Activated CD8-positive, alpha-beta T cell treated with anti-CD3 and anti-CD28 coated beads, Interleukin-2, amount 10 ng/mL, durations not matched to agents 7 days and 5 days (primary cell): ENCODE measurements around the gene MAP2K3. TPM values are rescaled to one million over a fixed set of nuclear protein-coding genes. Genes with fewer than 3 reads are reported as not detected.
"Not testable (repeated sequence)": the region's sequence is repeated elsewhere in the genome, so short reads cannot be mapped to it uniquely, and the experiment has no call there.

Experiments
- ATAC-seq: fragments of 150-1000 bp; cut with Tn5 transposase; one replicate; pipeline ENCODE4 v1.10.0; 2021; ENCODE audit warnings: moderate library complexity
- CTCF ChIA-PET: fragments of 350-600 bp; sonication (Branson Sonifier 250); formaldehyde crosslinking; loops from one replicate; lab custom pipeline; 2021; ENCODE audit warnings: antibody characterized with exemption; lab: Charles Lee
- POLR2A ChIA-PET: fragments of 350-600 bp; sonication (Branson Sonifier 250); formaldehyde crosslinking; loops from one replicate; lab custom pipeline; 2021; ENCODE audit warnings: antibody characterized with exemption; lab: Charles Lee
- DNase-seq: peaks from one replicate; pipeline ENCODE4 v3.0.0-alpha.2; 2020
- H3K27ac Mint-ChIP-seq: one replicate; pipeline ENCODE4 v1.8.0; 2021; ENCODE audit warnings: mild to moderate bottlenecking, mixed read lengths
- H3K27me3 Mint-ChIP-seq: one replicate; pipeline ENCODE4 v1.8.0; 2021; ENCODE audit warnings: low read depth, mixed read lengths
- H3K36me3 Mint-ChIP-seq: one replicate; pipeline ENCODE4 v1.8.0; 2021; ENCODE audit warnings: low read depth, mixed read lengths
- H3K4me1 Mint-ChIP-seq: one replicate; pipeline ENCODE4 v1.8.0; 2021; ENCODE audit warnings: low read depth, mixed read lengths
- H3K4me3 Mint-ChIP-seq: one replicate; pipeline ENCODE4 v1.8.0; 2021; ENCODE audit warnings: mild to moderate bottlenecking, mixed read lengths
- H3K9me3 Mint-ChIP-seq: one replicate; pipeline ENCODE4 v1.8.0; 2022; ENCODE audit warnings: mixed read lengths; ENCODE audit not compliant: insufficient read depth
- total RNA-seq, 2 experiments: library from RNA; stranded (reverse); gene quantifications; one replicate each; pipeline ENCODE4 v1.2.3, GENCODE V29; 2021

The MAP2K3 gene
- total RNA-seq, 2 experiments from 2014 or later: 57.4 to 57.8 TPM

DNA sequence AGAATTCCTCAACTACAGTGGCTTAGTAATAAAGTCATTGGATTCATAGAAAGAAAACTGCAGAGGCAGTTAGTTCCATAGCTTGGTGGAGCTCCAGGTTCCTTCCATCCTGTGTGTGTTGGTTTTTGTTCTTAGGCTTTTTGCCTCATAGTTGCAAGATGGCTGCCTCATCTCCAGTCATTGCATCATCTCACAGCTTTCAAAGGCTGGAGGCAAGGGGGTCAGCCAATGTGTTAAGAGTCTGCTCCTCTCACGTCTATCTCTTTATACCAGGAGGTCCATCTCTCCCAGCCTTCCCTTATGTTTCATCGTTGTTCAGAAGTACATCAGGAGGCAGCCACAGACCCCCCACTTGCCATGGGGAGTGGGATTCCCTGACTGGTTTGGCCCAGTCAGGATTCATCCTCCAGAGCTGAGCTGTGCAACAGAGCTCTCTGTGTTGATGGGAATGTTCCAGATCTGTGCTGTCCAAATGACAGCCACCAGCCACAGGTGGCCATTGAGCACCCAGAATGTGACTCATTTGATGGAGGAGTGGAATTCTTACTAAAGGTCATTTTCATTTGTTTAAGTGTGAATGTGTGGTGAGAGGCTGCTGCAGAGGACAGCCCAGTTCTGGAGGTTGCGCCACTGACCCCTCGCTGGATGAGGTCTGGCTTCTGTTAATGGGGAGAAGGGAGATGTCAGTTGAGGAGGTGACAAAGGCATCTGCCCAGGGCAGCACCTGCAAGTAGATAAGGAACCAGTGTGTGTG is 52.2 kb downstream of the MAP2K3 start:
- POLR2A ChIA-PET: not testable (repeated sequence)

DNA sequence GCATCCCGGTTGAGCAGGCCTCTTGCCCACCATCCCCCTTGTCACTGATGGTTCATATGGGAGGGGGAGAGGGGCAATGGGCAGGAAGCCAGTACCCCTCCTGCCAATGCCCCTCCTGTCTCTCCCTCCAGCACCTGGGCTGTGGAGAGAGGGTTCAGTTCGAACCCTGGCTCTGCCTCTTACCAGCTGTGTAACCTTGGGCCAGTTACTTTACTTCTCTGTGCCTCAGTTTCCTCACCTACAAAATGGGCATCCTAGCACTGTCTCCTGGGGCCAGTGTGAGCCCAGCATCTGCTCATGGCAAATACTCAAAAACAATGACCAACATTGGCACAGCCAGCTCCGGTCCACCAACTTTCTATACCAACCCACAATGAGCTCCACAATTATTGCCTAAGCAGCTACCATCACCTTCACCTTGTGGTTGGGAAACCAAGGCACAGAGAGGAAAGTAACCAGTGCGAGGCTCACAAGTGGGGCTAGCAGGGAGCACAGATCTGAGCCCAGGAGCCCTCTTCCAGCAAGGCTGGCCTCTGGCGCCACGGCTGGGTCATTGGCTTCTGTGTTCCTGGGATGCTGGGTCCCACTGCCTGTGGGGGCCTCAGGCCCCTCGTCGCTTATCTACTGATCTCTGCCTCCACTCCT is 53.6 kb downstream of the MAP2K3 start:
- ATAC-seq, CTCF ChIA-PET, H3K4me3 Mint-ChIP-seq, H3K27ac Mint-ChIP-seq, H3K36me3 Mint-ChIP-seq, DNase-seq, H3K27me3 Mint-ChIP-seq, H3K9me3 Mint-ChIP-seq, H3K4me1 Mint-ChIP-seq, POLR2A ChIA-PET: not testable (repeated sequence)

More for the DNA sequence above, 52.2 kb downstream of the MAP2K3 start:
- DNase-seq, H3K4me3 Mint-ChIP-seq, H3K27me3 Mint-ChIP-seq, ATAC-seq, H3K27ac Mint-ChIP-seq, H3K4me1 Mint-ChIP-seq, CTCF ChIA-PET, H3K9me3 Mint-ChIP-seq, H3K36me3 Mint-ChIP-seq: not testable (repeated sequence)

- H3K4me1 Mint-ChIP-seq: no peaks in the 10 kb centered on the region
Measured at GRCh38 chr17:21339011-21339410, 54.5 kb downstream of the MAP2K3 start.

GRCh38 chr17:21339571-21339970 is 55.1 kb downstream of the MAP2K3 start:
- H3K27me3 Mint-ChIP-seq, H3K4me1 Mint-ChIP-seq, POLR2A ChIA-PET, H3K27ac Mint-ChIP-seq, H3K9me3 Mint-ChIP-seq, H3K36me3 Mint-ChIP-seq, H3K4me3 Mint-ChIP-seq, ATAC-seq, CTCF ChIA-PET, DNase-seq: not testable (repeated sequence)

More at GRCh38 chr17:21339011-21339410, 54.5 kb downstream of the MAP2K3 start:
- ATAC-seq (no peak), DNase-seq (no peak)
- no peak overlapping the region for H3K4me3 Mint-ChIP-seq
- no peaks in the 10 kb centered on the region for H3K9me3 Mint-ChIP-seq
- H3K27me3 Mint-ChIP-seq: no peaks in the 10 kb centered on the region
- ChIA-PET CTCF (no interaction called here), POLR2A (no interaction called here)
- H3K27ac Mint-ChIP-seq: no peak overlapping the region
- H3K36me3 Mint-ChIP-seq: no peaks in the 10 kb centered on the region

DNA sequence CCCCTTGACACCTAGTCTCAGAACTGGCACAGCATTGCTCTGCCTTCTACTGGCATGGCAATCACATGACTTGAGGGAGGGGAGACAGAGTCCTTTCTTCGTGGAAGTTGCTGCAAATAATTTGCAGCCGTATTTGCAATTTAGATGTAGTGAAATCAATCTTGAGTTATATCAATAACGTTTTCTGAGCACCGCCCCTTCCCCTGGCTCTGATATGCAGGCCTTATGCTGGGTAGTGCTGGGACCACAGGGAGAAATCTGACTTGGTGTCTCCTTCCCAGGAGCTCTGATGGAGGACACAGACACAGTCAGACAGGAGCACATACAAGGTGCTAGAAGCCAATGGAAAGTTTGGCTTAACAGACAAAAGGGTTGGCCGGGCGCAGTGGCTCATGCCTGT is 55.9 kb downstream of the MAP2K3 start:
- H3K36me3 Mint-ChIP-seq, POLR2A ChIA-PET, H3K4me3 Mint-ChIP-seq, DNase-seq, H3K4me1 Mint-ChIP-seq, H3K27me3 Mint-ChIP-seq, ATAC-seq, H3K9me3 Mint-ChIP-seq, CTCF ChIA-PET, H3K27ac Mint-ChIP-seq: not testable (repeated sequence)

DNA sequence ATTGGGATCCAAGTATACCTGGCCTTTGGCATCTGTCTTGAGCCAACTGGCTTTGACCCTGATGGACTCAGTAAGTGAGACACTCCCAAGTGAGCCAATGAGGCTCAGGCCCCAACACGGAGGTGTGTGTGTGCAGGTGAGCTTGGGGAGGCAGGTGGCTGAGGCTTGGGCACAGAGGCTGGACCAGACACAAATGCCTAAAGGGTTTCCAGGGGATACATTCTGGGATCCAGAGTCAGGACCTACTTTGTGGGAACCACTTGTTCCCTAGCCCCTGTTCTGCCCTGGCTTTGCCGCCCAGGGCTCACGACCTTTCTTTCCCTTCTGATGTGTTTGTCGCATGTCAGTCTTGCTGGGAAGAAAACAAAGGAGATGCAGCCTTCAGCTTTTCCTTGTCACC is 56.8 kb downstream of the MAP2K3 start:
- DNase-seq, ATAC-seq, H3K4me3 Mint-ChIP-seq, POLR2A ChIA-PET, H3K36me3 Mint-ChIP-seq, H3K27ac Mint-ChIP-seq, H3K27me3 Mint-ChIP-seq, CTCF ChIA-PET, H3K4me1 Mint-ChIP-seq, H3K9me3 Mint-ChIP-seq: not testable (repeated sequence)

DNA sequence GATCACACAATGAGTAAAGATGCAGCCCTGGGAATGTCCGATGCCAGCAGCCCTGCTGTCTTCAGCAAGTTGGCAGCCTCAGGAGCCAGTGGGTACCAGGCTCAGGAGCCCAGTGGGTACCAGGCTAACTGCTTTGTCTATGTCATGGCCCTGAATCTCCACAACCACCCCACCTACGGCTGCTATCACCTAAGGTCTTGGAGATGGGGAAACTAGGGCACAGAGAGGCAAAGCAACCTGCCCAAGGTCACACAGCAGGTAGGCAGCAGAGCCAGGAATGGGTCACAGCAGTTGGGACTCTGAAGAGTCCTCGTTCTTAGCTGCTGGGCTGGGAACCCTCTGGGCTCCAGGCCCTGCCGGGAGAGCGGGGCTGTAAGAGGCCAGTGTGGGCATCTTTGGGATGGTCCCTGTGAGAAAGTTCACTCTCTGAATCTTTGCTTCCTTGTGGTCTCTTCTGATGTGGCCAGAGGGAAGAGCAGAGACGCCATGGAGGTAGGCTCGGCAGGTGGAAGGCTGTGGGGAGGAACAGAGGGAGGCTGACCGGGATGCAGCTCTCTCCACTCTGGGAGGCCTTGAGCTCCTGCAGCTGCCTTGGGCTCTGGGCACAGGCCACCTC is 57.5 kb downstream of the MAP2K3 start:
- H3K9me3 Mint-ChIP-seq, H3K36me3 Mint-ChIP-seq, H3K4me1 Mint-ChIP-seq, H3K27me3 Mint-ChIP-seq, CTCF ChIA-PET, DNase-seq, POLR2A ChIA-PET, ATAC-seq, H3K27ac Mint-ChIP-seq, H3K4me3 Mint-ChIP-seq: not testable (repeated sequence)

DNA sequence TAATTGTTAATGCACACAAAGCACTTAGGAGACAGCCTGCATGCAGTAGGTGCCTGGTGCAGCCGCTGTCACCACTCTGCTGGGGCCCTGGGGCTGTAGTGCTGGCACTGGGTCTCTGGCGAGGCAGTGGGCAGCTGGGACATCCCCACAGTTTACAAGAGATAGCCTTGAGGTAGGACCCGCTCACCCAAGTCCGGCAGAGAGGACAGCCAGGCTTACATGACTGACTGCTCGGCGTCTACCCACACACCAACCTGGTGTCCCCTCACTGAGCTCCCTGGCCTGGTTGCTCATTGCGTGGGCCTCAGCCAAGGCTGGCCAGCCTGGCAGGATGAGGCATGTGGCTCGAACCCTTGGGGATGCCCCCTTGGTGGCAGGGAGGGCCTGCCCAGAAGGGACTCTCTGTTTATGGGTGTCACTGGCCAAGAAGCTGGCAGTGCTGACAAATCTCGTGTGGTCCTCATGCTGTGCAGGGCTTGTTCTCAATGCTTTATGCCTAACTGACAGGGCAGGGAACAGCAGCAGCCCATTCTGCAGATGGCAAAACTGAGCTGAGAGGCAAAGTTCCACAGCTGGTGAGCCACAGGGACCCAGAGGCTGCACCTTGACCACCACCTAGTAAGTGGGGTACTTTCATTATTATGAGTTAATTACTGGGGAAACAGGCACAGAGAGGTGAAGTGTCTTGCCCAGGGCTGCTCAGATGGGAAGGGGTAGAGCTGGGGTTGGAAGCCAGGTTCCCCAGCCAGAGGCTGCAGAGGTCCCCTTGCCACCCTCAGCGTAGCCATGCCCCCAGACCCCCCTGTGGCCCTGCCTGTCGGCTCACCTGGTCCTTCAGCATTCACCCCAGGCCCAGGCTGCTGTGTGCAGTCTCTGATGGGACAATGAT is 58.8 kb downstream of the MAP2K3 start:
- POLR2A ChIA-PET, H3K27me3 Mint-ChIP-seq, H3K36me3 Mint-ChIP-seq, CTCF ChIA-PET, H3K27ac Mint-ChIP-seq, H3K4me1 Mint-ChIP-seq, DNase-seq, ATAC-seq, H3K9me3 Mint-ChIP-seq, H3K4me3 Mint-ChIP-seq: not testable (repeated sequence)

DNA sequence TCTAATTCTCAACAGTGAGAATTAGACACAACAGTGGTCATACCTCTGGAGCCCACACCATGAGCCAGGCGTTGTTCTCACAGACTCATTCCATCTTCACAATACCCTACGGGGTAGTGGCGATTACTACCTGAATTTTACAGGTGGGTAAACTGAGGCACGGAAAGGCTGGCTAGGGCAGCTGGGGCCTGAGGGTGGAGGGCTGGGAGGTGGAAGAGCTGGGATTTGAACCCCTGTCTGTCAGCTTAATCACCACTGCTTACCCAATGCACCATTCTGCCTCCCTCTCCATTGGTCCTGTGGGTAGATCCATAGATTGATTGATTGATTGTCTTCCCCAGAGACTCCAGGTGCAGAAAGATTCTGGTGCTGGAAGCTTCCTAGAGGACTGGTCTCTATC is 60.3 kb downstream of the MAP2K3 start:
- POLR2A ChIA-PET, H3K27me3 Mint-ChIP-seq: not testable (repeated sequence)

GRCh38 chr17:21345236-21345635 is 60.7 kb downstream of the MAP2K3 start:
- Mint-ChIP-seq H3K9me3 (no peaks in the 10 kb centered on the region), H3K27ac (no peak overlapping the region), H3K27me3 (no peaks in the 10 kb centered on the region), H3K4me1 (peaks cover 3% of the 10 kb centered on the region), H3K4me3 (no peak overlapping the region), H3K36me3 (no peaks in the 10 kb centered on the region)
- no peak for ATAC-seq
- ChIA-PET POLR2A (no interaction called here), CTCF (no interaction called here)
- no peak for DNase-seq

More for the DNA sequence above, 60.3 kb downstream of the MAP2K3 start:
- H3K36me3 Mint-ChIP-seq, H3K4me3 Mint-ChIP-seq, H3K27ac Mint-ChIP-seq, DNase-seq, H3K9me3 Mint-ChIP-seq, H3K4me1 Mint-ChIP-seq, CTCF ChIA-PET, ATAC-seq: not testable (repeated sequence)

- CTCF ChIA-PET, H3K36me3 Mint-ChIP-seq, H3K4me1 Mint-ChIP-seq, POLR2A ChIA-PET, H3K9me3 Mint-ChIP-seq, DNase-seq, ATAC-seq, H3K27me3 Mint-ChIP-seq, H3K27ac Mint-ChIP-seq, H3K4me3 Mint-ChIP-seq: not testable (repeated sequence)
Measured at GRCh38 chr17:21346107-21346506, 61.6 kb downstream of the MAP2K3 start.
